Tibial artery (tissue), 4 donors: Measurements from ENCODE around the gene SORT1.
A peak's percentile ranks its signal among the peaks of the same experiment; 100 is the strongest.
"Not testable (repeated sequence)": the region's sequence is repeated elsewhere in the genome, so short reads cannot be mapped to it uniquely, and the experiment has no call there.

ENCODE experiments used
- DNase-seq, 2 donors: peaks; one replicate each; pipeline ENCODE4 v3.0.0-alpha.2; 2019
- H3K27ac ChIP-seq, 2 donors: fragments of 200-600 bp; sonication (generic) in 1 of 2; 1 replicate in 1 of 2; 2 replicates in 1 of 2; pipeline ENCODE4 v1.5.1; 2018 to 2019; ENCODE audit warnings: mild to moderate bottlenecking in 1 of 2
- H3K27me3 ChIP-seq, 2 donors: fragments of 200-600 bp; sonication (generic) in 1 of 2; one replicate each; pipeline versions ENCODE4 v1.5.1 to v1.6.0; 2016 to 2019
- H3K36me3 ChIP-seq, 3 donors: fragments of 200-600 bp; sonication (generic) in 2 of 3; one replicate each; pipeline ENCODE4 v1.5.1; 2016 to 2019; ENCODE audit warnings: mild to moderate bottlenecking in 2 of 3
- H3K4me1 ChIP-seq, 4 donors: fragments of 200-600 bp; sonication (generic) in 2 of 4; 1 replicate in 3 of 4; 2 replicates in 1 of 4; pipeline ENCODE4 v1.5.1; 2016 to 2019
- H3K4me3 ChIP-seq, 2 donors: fragments of 200-600 bp; sonication (generic) in 1 of 2; 1 replicate in 1 of 2; 2 replicates in 1 of 2; pipeline ENCODE4 v1.5.1; 2018 to 2019; ENCODE audit warnings: mild to moderate bottlenecking in 2 of 2
- H3K9me3 ChIP-seq, 3 donors: fragments of 200-600 bp; sonication (generic) in 1 of 3; one replicate each; pipeline ENCODE4 v1.5.1; 2016 to 2019
- intact Hi-C: fragments of 100-400 bp; cut with DNase I; formaldehyde crosslinking; loops from one replicate; pipeline ENCODE4 v1.15.0; 2023; ENCODE audit warnings: low total_unique reads
- TF ChIP-seq, protein P1 (sequence below), 2 experiments: fragments of 200-600 bp in 1 of 2; fragments of 450-650 bp in 1 of 2; IDR thresholded peaks; one replicate each; pipeline ENCODE4 v1.5.1; 2017 to 2019; ENCODE audit warnings: antibody characterized with exemption in 2 of 2, mild to moderate bottlenecking in 1 of 2, moderate library complexity in 1 of 2

Gene SORT1

DNA sequence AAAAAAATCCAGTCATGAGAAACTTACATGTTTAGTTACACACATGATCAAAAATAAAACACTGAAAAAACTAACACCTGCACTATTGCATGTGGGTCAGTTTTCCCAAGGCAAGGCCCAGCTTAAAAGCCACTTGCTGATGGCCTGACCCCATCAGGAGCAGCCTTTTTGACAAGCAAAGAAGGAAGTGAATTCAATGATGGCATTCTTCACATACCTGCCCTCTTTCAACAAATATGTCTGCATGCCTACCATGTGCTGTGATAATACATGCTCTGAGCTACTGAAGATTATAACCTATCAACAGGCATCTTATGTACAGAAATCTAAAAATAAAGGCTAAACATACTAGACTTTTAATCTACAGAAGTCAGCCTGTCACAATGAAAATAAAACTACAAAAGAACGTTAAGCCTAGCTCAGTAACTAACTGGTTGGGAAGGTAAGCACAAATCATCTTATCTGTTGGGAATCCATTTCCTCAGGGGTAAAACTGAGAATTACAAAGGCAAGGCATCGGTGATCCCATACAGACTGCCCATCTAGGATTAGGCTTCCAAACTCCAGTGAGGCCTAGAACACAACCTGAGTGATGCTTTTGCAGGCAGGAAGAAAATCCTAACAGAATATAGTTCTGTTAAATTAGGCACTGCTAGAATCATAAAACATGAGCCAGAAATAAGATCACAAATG is 14.5 kb downstream of the SORT1 start:
- Histone ChIP-seq H3K36me3 (no peaks in the 10 kb centered on the region), H3K27me3 (no peaks in the 10 kb centered on the region), H3K4me3 (no peak overlapping the region), H3K27ac (peak overlapping the region; percentile 82 to 87), H3K9me3 (no peaks in the 10 kb centered on the region), H3K4me1 (peaks cover 0 to 100% (median 65%) of the 10 kb centered on the region in 4 donors)
- DNase-seq = no peak
- TF ChIP-seq, protein P1, sequence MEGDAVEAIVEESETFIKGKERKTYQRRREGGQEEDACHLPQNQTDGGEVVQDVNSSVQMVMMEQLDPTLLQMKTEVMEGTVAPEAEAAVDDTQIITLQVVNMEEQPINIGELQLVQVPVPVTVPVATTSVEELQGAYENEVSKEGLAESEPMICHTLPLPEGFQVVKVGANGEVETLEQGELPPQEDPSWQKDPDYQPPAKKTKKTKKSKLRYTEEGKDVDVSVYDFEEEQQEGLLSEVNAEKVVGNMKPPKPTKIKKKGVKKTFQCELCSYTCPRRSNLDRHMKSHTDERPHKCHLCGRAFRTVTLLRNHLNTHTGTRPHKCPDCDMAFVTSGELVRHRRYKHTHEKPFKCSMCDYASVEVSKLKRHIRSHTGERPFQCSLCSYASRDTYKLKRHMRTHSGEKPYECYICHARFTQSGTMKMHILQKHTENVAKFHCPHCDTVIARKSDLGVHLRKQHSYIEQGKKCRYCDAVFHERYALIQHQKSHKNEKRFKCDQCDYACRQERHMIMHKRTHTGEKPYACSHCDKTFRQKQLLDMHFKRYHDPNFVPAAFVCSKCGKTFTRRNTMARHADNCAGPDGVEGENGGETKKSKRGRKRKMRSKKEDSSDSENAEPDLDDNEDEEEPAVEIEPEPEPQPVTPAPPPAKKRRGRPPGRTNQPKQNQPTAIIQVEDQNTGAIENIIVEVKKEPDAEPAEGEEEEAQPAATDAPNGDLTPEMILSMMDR (IDR thresholded peaks at IDR 0.05) = no peak
- intact Hi-C loops = no loop called here

DNA sequence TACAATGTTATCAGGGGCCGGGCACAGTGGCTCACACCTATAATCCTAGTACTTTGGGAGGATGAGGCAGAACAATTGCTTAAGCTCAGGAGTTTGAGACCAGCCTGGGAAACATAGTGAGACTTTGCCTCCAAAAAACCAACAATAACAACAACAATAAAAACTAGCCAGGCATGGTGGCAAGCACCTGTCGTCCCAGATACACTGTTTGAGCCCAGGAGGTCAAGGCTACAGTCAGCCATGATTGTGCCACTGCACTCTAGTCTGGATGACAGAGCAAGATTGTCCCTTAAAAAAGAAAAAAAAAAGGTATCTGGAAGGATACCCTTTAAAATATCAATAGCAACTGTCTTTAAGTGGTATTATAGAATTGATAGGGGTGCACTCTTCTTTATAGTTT is 16.1 kb downstream of the SORT1 start:
- no peak for DNase-seq
- no peaks in the 10 kb centered on the region for H3K36me3 ChIP-seq
- TF ChIP-seq, protein P1 (IDR thresholded peaks at IDR 0.05) = no peak
- no peaks in the 10 kb centered on the region for H3K27me3 ChIP-seq
- H3K9me3 ChIP-seq = no peaks in the 10 kb centered on the region
- H3K27ac ChIP-seq = peak overlapping the region; percentile 82 to 87
- intact Hi-C loops = no loop called here
- peaks cover 0 to 100% (median 62%) of the 10 kb centered on the region in 4 donors for H3K4me1 ChIP-seq
- H3K4me3 ChIP-seq = no peak overlapping the region

DNA sequence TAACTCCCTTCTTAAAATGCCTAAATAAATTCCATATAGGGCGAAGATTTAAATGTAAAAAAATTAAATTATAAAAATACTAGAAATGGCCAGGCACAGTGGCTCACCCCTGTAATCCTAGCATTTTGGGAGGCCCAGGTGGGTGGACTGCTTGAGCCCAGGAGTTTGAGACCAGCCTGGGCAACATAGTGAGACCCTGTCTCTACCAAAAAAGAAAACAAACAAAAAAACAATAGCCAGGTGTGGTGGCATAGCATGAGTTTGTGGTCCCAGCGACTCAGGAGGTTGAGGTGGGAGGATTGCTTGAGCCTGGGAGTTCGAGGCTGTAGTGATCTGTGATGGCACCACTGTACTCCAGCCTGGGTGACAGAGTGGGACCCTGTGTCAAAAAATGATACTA is 17.8 kb downstream of the SORT1 start:
- no peak for DNase-seq
- H3K9me3 ChIP-seq = no peaks in the 10 kb centered on the region
- H3K36me3 ChIP-seq = no peaks in the 10 kb centered on the region
- TF ChIP-seq, protein P1 (IDR thresholded peaks at IDR 0.05) = no peak
- peak overlapping the region; percentile 82 to 87 for H3K27ac ChIP-seq
- no peak overlapping the region for H3K4me3 ChIP-seq
- no peaks in the 10 kb centered on the region for H3K27me3 ChIP-seq
- peaks cover 0 to 100% (median 48%) of the 10 kb centered on the region in 4 donors for H3K4me1 ChIP-seq
- intact Hi-C loops = no loop called here

DNA sequence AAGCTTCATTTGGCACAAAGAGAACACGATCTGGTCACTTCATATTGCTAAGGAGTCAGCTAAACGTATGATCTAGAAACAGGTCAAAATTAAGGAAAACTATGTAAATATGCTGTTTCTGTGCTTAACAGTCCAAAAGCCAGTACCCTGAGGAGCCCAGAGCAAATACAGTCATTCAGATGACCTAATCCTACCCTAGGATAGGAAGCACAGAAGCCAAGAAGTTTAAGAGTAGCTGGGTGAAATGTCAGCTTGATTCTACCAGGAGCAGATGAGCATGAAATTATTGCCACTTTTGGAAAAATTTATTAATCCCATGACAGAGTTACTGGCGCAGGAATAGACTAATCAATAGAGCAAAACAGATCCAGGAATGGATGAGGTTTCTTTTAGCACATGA is 18.3 kb downstream of the SORT1 start:
- Histone ChIP-seq H3K27me3 (no peaks in the 10 kb centered on the region), H3K9me3 (no peaks in the 10 kb centered on the region), H3K27ac (peak overlapping the region; percentile 82 to 87), H3K4me3 (no peak overlapping the region), H3K4me1 (peaks cover 0 to 100% (median 43%) of the 10 kb centered on the region in 4 donors), H3K36me3 (no peaks in the 10 kb centered on the region)
- intact Hi-C loops = no loop called here
- no peak for DNase-seq
- TF ChIP-seq, protein P1 (IDR thresholded peaks at IDR 0.05) = no peak

DNA sequence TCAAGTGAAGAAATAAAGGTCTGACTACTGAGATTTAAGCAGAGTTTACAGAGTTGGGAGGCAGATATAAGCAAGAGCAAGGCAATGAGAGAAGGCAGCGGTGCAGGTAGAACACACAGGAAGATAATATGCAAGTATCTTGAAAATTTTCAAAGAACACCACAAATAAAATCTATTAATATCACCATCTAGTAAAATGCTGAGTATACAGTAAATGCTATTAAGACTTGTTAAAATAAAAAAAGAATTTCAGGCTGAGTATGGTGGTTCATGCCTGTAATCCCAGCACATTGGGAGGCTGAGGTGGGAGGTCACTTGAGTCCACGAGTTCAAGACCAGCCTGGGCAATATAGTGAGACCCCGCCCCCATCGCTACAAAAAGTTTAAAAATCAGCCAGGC is 20.0 kb downstream of the SORT1 start:
- peak overlapping the region; percentile 82 to 87 for H3K27ac ChIP-seq
- intact Hi-C loops = no loop called here
- H3K27me3 ChIP-seq = no peaks in the 10 kb centered on the region
- peaks cover 0 to 100% (median 48%) of the 10 kb centered on the region in 4 donors for H3K4me1 ChIP-seq
- no peak overlapping the region for H3K4me3 ChIP-seq
- H3K9me3 ChIP-seq = no peaks in the 10 kb centered on the region
- DNase-seq = no peak
- TF ChIP-seq, protein P1 (IDR thresholded peaks at IDR 0.05) = no peak
- no peaks in the 10 kb centered on the region for H3K36me3 ChIP-seq

DNA sequence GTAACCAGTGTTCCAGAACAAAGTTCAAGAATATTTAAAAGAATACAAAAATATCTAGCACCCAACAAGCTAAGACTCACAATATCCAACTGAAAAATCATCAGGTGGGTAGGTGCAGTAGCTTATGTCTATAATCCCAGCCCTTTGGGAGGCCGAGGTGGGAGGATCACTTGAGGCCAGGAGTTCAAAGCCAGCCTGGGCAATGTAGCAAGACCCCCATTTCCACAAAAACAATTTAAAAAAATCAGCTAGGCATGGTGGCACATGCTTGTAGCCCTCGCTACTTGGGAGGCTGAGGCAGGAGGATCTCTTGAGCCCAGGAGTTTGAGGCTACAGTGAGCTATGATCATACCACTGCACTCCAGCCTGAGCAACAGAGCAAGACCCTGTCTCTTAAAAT is 24.0 kb downstream of the SORT1 start:
- intact Hi-C loops, H3K36me3 ChIP-seq, H3K27me3 ChIP-seq, H3K9me3 ChIP-seq, DNase-seq: not testable (repeated sequence)
- H3K4me3 ChIP-seq = peak overlapping the region in 1 of 2 donors; percentile 10
- H3K27ac ChIP-seq = peak overlapping the region; percentile 82 to 85
- H3K4me1 ChIP-seq = peaks cover 0 to 97% (median 57%) of the 10 kb centered on the region in 4 donors
